Sigmoid colon (tissue), 4 donors: ENCODE results near the gene MVB12B.

ENCODE experiments used
- CTCF ChIP-seq, 4 experiments: fragments of 450-650 bp in 3 of 4; fragments of 200-600 bp in 1 of 4; IDR thresholded peaks; one replicate each; pipeline ENCODE4 v1.5.1; 2016 to 2019; ENCODE audit warnings: antibody characterized with exemption in 4 of 4, mild to moderate bottlenecking in 3 of 4, moderate library complexity in 2 of 4
- EP300 ChIP-seq, 4 donors: sonication (generic); formaldehyde crosslinking; IDR thresholded peaks; one replicate each; pipeline ENCODE4 v1.6.1; 2017; ENCODE audit warnings: antibody characterized with exemption in 4 of 4
- POLR2A ChIP-seq, 2 donors: fragments of 450-650 bp; IDR thresholded peaks; one replicate each; pipeline ENCODE4 v1.6.1; 2016; ENCODE audit warnings: antibody characterized with exemption in 2 of 2, mild to moderate bottlenecking in 2 of 2, moderate library complexity in 2 of 2
- POLR2AphosphoS5 ChIP-seq, 4 donors: sonication (generic); formaldehyde crosslinking; IDR thresholded peaks; one replicate each; pipeline ENCODE4 v1.6.1; 2017; ENCODE audit warnings: antibody characterized with exemption in 4 of 4

- TF ChIP-seq CTCF (IDR thresholded peaks at IDR 0.05) = no peak
- TF ChIP-seq POLR2A (IDR thresholded peaks at IDR 0.05) = no peak
- no peak for TF ChIP-seq EP300 (IDR thresholded peaks at IDR 0.05)
- TF ChIP-seq POLR2AphosphoS5 (IDR thresholded peaks at IDR 0.05) = no peak
Measured at GRCh38 chr9:126496781-126497659, 170.4 kb downstream of the MVB12B start.
